PFSK-1 (cell line): ENCODE data around the gene URGCP.

Source experiments
- FOXP2 ChIP-seq: optimal IDR thresholded peaks from 2 replicates; pipeline ENCODE3; 2011; ENCODE audit warnings: borderline replicate concordance, control low read depth, inconsistent platforms; ENCODE audit not compliant: insufficient read depth; ENCODE audit errors: extremely low read length, extremely low read depth
- POLR2AphosphoS5 ChIP-seq: IDR thresholded peaks from 2 replicates; pipeline ENCODE4 v1.6.1; 2012; ENCODE audit warnings: low read depth, mild to moderate bottlenecking, control low read depth, low read length, moderate library complexity
- REST ChIP-seq, 2 experiments: IDR thresholded peaks; 2 replicates each; pipeline versions ENCODE4 v1.6.1 to v1.8.0; 2011 to 2012; ENCODE audit warnings: low read depth in 2 of 2, low read length in 2 of 2, control low read depth in 1 of 2, inconsistent platforms in 1 of 2, mild to moderate bottlenecking in 1 of 2, moderate library complexity in 1 of 2; ENCODE audit not compliant: insufficient read depth in 1 of 2
- SIN3A ChIP-seq: IDR thresholded peaks from 2 replicates; pipeline ENCODE4 v1.6.1; 2012; ENCODE audit warnings: mild to moderate bottlenecking, low read length, moderate library complexity, borderline replicate concordance; ENCODE audit not compliant: insufficient read depth
- TAF1 ChIP-seq: IDR thresholded peaks from 2 replicates; pipeline ENCODE4 v1.6.1; 2012; ENCODE audit warnings: low read length, control low read depth, borderline replicate concordance; ENCODE audit not compliant: insufficient read depth

The URGCP gene

GRCh38 chr7:43952028-43952427, 45.6 kb upstream of the URGCP start:
- TF ChIP-seq TAF1 (no peak), SIN3A (no peak), FOXP2 (no peak), POLR2AphosphoS5 (no peak), REST (IDR thresholded peaks at IDR 0.05; ENCODE audit: insufficient read depth in 1 of 2, low read depth in 2 of 2, low read length in 2 of 2) (no peak)

- no peak for TF ChIP-seq REST (IDR thresholded peaks at IDR 0.05; ENCODE audit: insufficient read depth in 1 of 2, low read depth in 2 of 2, low read length in 2 of 2)
- TF ChIP-seq FOXP2 = no peak
- TF ChIP-seq TAF1 = no peak
- TF ChIP-seq POLR2AphosphoS5 = no peak
Measured at GRCh38 chr7:43944286-43944685, 37.9 kb upstream of the URGCP start.

- TF ChIP-seq SIN3A (no peak), FOXP2 (no peak), REST (IDR thresholded peaks at IDR 0.05; ENCODE audit: insufficient read depth in 1 of 2, low read depth in 2 of 2, low read length in 2 of 2) (no peak), TAF1 (no peak), POLR2AphosphoS5 (no peak)
Measured at GRCh38 chr7:43943417-43944187, 37.2 kb upstream of the URGCP start.

GRCh38 chr7:43942997-43943396, 36.6 kb upstream of the URGCP start:
- TF ChIP-seq SIN3A (no peak), FOXP2 (no peak), POLR2AphosphoS5 (no peak), TAF1 (no peak), REST (IDR thresholded peaks at IDR 0.05; ENCODE audit: insufficient read depth in 1 of 2, low read depth in 2 of 2, low read length in 2 of 2) (no peak)

GRCh38 chr7:43942250-43942649, 35.9 kb upstream of the URGCP start:
- TF ChIP-seq TAF1 = no peak
- no peak for TF ChIP-seq SIN3A
- no peak for TF ChIP-seq FOXP2
- no peak for TF ChIP-seq REST (IDR thresholded peaks at IDR 0.05; ENCODE audit: insufficient read depth in 1 of 2, low read depth in 2 of 2, low read length in 2 of 2)
- no peak for TF ChIP-seq POLR2AphosphoS5
